Measurements from ENCODE around the gene AIFM3. TPM values are rescaled to one million over a fixed set of nuclear protein-coding genes. Genes with fewer than 3 reads are reported as not detected.

The AIFM3 gene
- total RNA-seq, 4 donors from 2014 or later = 0.11 to 2.0 (median 0.80) TPM

GRCh38 chr22:20946991-20947390, 20.1 kb upstream of the AIFM3 start:
- intact Hi-C loops (cut with DNase I) = no loop called here
- 100% methylated on average over 1 of the region's 1 CpG for WGBS, 2 donors
- TF ChIP-seq, protein P1, sequence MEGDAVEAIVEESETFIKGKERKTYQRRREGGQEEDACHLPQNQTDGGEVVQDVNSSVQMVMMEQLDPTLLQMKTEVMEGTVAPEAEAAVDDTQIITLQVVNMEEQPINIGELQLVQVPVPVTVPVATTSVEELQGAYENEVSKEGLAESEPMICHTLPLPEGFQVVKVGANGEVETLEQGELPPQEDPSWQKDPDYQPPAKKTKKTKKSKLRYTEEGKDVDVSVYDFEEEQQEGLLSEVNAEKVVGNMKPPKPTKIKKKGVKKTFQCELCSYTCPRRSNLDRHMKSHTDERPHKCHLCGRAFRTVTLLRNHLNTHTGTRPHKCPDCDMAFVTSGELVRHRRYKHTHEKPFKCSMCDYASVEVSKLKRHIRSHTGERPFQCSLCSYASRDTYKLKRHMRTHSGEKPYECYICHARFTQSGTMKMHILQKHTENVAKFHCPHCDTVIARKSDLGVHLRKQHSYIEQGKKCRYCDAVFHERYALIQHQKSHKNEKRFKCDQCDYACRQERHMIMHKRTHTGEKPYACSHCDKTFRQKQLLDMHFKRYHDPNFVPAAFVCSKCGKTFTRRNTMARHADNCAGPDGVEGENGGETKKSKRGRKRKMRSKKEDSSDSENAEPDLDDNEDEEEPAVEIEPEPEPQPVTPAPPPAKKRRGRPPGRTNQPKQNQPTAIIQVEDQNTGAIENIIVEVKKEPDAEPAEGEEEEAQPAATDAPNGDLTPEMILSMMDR (IDR thresholded peaks at IDR 0.05) = no peak
- no peak for TF ChIP-seq POLR2A (IDR thresholded peaks at IDR 0.05)

GRCh38 chr22:20948450-20948849, 18.6 kb upstream of the AIFM3 start:
- WGBS, 2 donors = 75 to 84% methylated on average over 5 of the region's 5 CpGs

More at GRCh38 chr22:20946991-20947390, 20.1 kb upstream of the AIFM3 start:
- Histone ChIP-seq H3K27ac (no peak overlapping the region), H3K4me1 (peaks cover 0 to 11% of the 10 kb centered on the region in 2 donors), H3K4me3 (replicated peaks in 1 of 3) (no peak overlapping the region), H3K9me3 (no peaks in the 10 kb centered on the region), H3K27me3 (no peaks in the 10 kb centered on the region), H3K36me3 (peaks cover 14 to 15% of the 10 kb centered on the region in 2 donors)
- no peak for DNase-seq

DNA sequence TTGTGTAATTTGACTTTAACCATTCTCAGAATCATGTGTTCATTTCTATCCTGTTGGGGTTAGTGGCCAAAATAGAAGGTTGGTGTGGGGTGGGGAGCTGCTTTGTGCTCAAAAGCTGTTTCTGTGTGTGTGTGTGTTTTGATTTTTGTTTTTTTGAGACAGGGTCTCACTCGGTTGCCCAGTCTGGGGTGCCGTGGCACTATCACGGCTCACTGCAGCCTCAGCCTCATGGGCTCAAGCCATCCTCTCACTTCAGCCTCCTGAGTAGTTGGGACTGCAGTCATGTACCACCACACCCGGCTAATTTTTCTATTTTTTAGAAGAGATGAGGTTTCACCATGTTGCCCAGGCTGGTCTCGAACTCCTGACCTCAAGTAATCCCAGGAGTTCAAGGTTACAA, 18.1 kb upstream of the AIFM3 start:
- intact Hi-C loops (cut with DNase I) = no loop called here
- Histone ChIP-seq H3K9me3 (no peaks in the 10 kb centered on the region), H3K4me1 (peaks cover 0 to 11% of the 10 kb centered on the region in 2 donors), H3K36me3 (peaks cover 16 to 20% of the 10 kb centered on the region in 2 donors), H3K4me3 (replicated peaks in 1 of 3) (no peak overlapping the region), H3K27me3 (no peaks in the 10 kb centered on the region), H3K27ac (no peak overlapping the region)
- WGBS, 2 donors = 90 to 93% methylated on average over 5 of the region's 5 CpGs
- TF ChIP-seq POLR2A (IDR thresholded peaks at IDR 0.05) = no peak
- no peak for DNase-seq

More at GRCh38 chr22:20948450-20948849, 18.6 kb upstream of the AIFM3 start:
- TF ChIP-seq, protein P1 (IDR thresholded peaks at IDR 0.05) = no peak
- no peak for TF ChIP-seq POLR2A (IDR thresholded peaks at IDR 0.05)
- intact Hi-C loops (cut with DNase I) = no loop called here
- Histone ChIP-seq H3K36me3 (peaks cover 16 to 20% of the 10 kb centered on the region in 2 donors), H3K4me3 (replicated peaks in 1 of 3) (no peak overlapping the region), H3K27ac (no peak overlapping the region), H3K4me1 (peaks cover 0 to 11% of the 10 kb centered on the region in 2 donors), H3K9me3 (no peaks in the 10 kb centered on the region), H3K27me3 (no peaks in the 10 kb centered on the region)
- DNase-seq = no peak

DNA sequence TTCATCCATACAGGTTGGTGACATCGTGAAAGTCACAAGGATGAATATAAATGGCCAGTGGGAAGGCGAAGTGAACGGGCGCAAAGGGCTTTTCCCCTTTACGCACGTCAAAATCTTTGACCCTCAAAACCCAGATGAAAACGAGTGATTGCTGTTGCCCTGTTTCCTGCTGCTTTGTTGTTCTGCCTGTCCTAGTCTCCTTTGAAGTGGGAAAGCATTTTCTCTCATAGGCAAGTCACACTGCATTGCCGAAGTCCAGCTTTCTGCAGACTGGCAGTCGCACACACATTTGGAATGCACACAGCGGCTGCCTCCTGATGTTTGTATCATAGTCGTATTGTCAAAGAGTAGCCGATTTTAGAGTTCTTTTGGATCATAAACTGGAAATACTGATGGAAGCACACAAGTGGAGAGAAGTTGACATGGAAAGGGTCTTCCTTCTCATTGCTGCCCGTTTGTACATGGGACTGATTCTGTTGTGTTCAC, 17.3 kb upstream of the AIFM3 start:
- Histone ChIP-seq H3K4me1 (peaks cover 0 to 11% of the 10 kb centered on the region in 2 donors), H3K27ac (no peak overlapping the region), H3K27me3 (no peaks in the 10 kb centered on the region), H3K36me3 (peaks cover 16 to 20% of the 10 kb centered on the region in 2 donors), H3K9me3 (no peaks in the 10 kb centered on the region), H3K4me3 (replicated peaks in 1 of 3) (no peak overlapping the region)
- no peak for DNase-seq
- WGBS, 2 donors = 88 to 90% methylated on average over 13 of the region's 13 CpGs
- TF ChIP-seq, protein P1 (IDR thresholded peaks at IDR 0.05) = no peak
- no peak for TF ChIP-seq POLR2A (IDR thresholded peaks at IDR 0.05)
- intact Hi-C loops (cut with DNase I) = no loop called here

DNA sequence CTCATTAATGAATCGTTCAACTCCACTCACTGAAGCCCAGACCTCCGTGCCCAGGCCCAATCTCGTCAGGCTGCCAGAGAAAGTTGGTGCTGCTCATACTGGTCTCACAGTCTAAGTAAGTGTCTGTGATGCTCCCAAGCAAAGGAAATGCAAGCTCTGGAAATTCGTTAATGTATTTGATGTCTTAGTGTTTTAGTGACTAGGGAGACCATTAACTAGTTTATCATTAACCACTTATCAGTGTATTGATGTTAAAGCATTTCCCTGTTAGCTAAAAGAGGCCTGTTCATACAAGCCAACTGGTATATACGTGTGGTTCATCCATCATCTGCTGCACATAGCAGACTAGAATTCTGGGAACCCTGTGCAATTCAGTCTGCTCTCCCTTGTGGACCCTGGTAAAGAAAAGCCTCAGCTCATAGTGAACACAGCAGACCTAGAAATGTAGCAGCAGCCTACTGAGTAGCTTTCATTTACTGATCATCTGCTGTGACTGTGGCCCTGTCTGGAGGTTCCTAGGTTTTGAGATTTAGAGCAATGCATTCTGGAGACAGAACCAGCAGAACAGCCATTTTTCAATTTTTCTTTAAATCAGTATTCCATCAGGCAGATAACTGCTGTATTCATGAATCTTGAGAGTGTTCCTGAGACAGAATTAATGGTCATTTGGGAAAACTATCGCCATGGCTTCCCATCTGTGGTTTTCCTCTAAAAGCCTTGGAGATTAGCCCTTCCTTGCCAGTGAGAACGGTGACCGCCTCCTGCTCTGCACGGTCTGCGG, 15.7 kb upstream of the AIFM3 start:
- peaks cover 0 to 1% of the 10 kb centered on the region in 2 donors for H3K4me1 ChIP-seq
- no peaks in the 10 kb centered on the region for H3K9me3 ChIP-seq
- DNase-seq = no peak
- intact Hi-C loops (cut with DNase I) = no loop called here
- no peak overlapping the region for H3K27ac ChIP-seq
- no peaks in the 10 kb centered on the region for H3K27me3 ChIP-seq
- 89 to 90% methylated on average over 10 of the region's 10 CpGs for WGBS, 2 donors
- no peak overlapping the region for H3K4me3 ChIP-seq (replicated peaks in 1 of 3)
- TF ChIP-seq, protein P1 (IDR thresholded peaks at IDR 0.05) = no peak
- no peak for TF ChIP-seq POLR2A (IDR thresholded peaks at IDR 0.05)
- H3K36me3 ChIP-seq = peaks cover 16 to 20% of the 10 kb centered on the region in 2 donors

Data from thyroid gland (tissue), 4 donors.